Medulla oblongata (tissue), 1 donor: ENCODE data around the gene LGALS14.
A peak's percentile ranks its signal among the peaks of the same experiment; 100 is the strongest.
"Not testable (repeated sequence)": the region's sequence is repeated elsewhere in the genome, so short reads cannot be mapped to it uniquely, and the experiment has no call there.

Experiments used
- DNase-seq: peaks from one replicate; pipeline ENCODE4 v3.0.0-alpha.2; 2015; ENCODE audit errors: extremely low spot score

Gene LGALS14, protein sequence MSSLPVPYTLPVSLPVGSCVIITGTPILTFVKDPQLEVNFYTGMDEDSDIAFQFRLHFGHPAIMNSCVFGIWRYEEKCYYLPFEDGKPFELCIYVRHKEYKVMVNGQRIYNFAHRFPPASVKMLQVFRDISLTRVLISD

DNA sequence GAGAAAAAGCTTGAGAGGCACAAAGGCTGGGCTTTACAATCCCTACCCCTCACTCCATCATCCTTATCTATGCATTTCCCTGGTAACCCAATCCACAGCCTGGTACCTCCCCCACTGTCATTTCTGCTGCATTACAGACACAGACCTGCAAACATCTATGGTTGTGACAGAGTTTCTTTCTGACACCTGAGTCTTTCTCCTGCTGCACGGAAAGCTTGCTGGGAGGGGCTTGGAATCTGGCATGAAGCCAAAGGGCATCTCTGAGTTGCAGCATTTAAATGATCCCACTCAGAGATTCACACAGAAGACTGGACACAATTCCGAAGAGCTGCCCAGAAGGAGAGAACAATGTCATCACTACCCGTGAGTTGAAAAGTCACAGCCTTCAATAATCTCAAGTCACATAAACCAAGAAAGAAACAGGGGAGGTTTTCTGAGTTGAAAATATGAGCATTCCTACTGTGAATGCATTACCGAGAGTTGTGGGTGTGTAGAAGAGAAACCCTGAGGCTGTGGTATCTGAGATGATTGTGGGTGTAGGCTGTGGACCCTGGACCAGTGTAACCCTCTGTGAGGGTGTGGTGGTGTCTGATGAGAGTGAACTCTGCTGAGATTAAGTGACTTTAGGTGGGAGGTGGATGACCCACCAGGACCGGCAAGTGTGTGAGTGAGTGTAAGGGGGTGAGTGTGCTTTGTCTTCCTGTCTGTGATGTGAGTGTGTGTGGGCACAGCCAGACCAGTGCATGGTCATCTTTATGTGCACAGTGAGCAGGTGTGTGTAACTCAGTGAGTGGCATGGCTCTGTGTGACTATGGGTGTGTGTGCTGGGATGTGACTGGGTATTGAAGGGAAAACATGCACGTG, at the start of gene LGALS14:
Gene LGALS14 (plus strand): TSS at position 301 of the 864 bp plus-strand sequence. CDS start 48 bp downstream, at position 349.
- DNase-seq = no peak

DNA sequence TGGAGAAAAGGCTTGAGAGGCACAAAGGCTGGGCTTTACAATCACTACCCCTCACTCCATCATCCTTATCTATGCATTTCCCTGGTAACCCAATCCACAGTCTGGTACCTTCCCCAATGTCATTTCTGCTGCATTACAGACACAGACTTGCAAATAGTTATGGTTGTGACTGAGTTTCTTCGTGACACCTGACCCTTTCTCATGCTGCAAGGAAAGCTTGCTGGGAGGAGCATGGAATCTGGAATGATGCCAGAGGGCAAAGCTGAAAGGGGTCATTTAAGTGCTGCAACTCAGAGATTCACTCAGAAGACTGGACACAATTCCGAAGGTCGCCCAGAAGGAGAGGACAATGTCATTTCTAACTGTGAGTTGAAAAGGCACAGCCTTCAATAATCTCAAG, 48.7 kb upstream of the LGALS14 start, which contains the start of gene LGALS16:
Gene LGALS16 (plus strand): TSS at position 301 of the 400 bp plus-strand sequence. CDS start 49 bp downstream, at position 350.
- no peak for DNase-seq

DNA sequence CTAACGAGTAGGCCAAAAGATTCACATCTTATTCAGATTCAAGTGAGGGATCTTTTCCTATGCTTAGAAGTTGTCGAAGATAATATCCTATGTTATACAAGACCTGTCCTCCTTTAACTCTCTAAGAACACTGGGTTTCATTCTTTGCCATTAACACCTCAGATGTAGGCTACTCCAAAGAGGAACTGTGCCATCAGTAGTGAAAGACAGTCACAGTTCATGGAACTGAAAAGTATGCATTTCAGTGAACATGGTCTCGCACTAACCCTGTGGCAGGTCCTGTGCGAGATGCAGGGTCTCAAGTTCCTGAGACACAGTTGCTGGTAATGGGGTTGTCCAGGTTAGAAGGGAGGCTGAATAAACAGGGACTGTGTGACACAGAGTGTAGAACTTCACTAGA, 44.5 kb upstream of the LGALS14 start:
- no peak for DNase-seq

DNA sequence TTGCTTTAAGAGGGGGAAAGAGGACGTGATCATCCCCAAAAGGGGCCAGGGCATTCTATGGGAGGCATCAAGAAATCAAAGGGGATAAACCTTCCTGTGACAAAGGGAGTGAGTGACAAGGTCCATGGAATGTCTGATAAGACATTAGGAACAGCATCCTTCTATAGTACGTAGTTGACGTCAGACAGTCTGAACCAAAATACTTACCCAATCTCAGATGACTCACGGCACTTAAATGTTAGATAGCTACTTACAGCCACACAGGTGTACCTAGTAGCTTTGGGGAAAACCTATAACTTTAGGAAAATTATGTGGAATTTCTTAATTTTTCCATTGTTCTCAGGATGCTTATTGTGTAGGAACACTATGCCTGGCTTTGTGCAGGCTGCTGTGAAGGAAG, 43.6 kb upstream of the LGALS14 start:
- DNase-seq = no peak

DNA sequence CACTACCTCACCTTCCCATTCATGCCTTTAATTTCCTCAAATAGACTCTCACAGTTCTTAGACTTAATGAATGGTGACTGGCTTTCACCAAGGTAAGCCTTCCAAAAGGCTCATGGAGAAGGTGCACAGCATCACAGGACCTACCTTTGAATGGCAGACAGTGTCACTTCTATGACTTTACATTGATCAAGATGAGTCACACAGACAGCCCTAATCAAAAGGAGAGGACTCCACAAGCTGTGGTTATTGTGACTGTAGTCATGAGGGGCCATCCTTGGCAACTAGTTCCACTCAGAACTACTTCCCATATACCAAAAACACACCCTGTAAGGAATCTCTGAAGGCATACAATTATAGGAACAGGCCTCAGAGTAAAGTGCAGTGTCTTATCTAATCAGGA, 42.7 kb upstream of the LGALS14 start:
- no peak for DNase-seq

DNA sequence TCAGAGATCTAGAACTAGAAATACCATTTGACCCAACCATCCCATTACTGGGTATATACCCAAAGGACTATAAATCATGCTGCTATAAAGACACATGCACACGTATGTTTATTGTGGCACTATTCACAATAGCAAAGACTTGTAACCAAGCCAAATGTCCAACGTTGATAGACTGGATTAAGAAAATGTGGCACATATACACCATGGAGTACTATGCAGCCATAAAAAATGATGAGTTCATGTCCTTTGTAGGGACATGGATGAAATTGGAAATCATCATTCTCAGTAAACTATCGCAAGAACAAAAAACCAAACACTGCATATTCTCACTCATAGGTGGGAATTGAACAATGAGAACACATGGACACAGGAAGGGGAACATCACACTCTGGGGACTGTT, 34.4 kb upstream of the LGALS14 start:
- not testable (repeated sequence) for DNase-seq

DNA sequence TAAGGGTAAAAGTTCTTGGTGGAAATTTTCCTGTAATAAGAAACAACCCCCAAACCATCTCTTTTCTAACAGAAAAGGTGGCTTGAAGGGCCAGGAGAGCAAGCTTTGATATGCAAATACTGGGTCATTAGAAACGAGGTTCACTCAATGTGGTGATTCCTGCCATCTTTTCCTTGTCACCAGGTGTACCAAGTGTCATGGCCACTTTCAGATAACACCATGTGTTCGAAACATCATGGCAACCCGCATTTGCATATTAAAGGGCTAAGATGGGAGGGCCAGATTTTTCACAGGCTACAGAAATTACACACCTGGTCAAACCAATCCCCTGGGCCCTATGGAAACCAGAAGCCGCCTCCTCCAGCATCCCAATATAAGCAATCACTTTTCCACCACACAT, 33.3 kb upstream of the LGALS14 start:
- no peak for DNase-seq

DNA sequence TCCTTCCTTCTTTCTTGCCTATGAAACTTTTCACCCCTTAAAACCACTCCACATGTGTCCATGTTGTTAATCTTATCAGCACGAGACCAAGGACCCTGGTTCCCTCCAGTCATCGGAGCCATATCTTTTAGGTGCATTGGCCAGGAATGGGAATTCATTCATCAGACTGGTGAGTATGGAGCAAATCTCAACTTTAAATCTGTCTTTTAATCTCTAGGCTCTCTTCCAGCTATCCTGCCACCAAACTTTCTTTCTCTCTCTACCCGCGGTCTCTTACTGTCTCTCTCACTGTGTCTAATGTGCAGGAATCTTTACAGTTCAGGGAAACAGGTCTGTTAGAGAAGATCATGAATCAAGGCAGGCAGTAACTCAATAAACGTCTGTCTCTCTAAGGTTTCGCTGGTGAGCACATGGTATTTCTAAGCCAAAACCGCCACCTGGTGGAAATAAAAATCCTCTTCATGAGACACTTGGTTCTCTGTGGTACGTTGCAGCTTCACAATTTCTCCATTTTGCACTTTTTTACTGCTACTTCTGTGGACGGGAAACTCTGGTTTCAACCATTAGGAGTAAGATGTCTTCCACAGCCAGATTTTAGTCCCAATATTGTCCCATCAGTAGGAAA, 32.4 kb upstream of the LGALS14 start:
- peak; percentile 88 for DNase-seq

DNA sequence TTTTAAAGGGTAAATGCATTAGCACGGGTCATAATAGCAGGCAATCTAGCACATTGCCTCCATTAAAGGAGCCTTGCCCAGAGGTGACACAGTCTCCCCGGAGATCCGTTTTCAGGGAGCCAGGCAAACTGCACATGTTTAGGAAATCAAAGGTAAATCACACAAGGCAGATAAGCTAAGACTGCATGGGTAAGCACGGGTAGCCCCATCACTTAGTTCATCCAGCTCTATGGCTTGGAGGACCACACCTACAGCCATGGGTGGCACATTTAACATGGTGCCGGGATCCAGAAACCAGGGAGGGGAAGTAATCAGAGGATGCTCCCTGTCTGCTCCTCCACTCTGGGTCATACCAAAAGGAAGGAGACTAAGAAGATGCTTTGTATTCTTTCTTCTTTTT, 31.8 kb upstream of the LGALS14 start:
- DNase-seq = no peak

DNA sequence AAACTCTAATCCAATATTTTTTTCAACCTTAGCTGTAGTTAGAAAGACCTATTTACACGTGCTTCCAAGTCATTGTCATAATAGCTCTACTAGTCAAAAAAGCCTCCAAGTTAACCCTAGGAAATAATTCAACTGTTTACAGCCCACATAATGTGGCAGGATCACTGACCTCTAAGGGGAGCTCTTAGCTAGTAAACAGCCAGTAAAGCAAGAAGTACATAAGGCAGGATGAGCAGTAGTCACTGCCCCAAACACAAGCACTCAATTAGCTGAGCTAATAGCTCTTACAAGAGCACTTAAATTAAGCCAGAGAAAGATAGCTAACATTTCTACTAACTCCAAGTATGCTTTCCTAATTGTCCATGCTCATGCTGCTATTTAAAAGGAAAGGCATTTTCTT, 30.4 kb upstream of the LGALS14 start:
- not testable (repeated sequence) for DNase-seq

DNA sequence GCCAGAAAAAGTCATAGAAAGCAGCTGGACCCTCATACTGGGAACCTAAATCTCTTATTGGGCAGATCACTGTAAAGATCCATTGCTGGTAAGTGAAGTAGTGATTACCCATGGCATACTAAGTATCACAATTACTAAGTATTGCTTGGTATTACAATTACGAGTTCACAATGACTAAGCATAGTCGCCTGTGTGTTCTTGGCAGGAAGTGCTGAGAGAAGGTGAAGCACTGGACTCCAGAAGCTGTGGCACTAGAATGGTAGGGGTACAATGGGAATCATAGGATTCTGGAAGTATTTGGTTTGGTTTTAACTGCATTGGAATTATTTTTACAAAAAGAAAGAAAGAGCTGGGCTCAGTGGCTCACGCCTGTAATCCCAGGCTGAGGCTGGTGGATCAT, 28.3 kb upstream of the LGALS14 start:
- DNase-seq = no peak

DNA sequence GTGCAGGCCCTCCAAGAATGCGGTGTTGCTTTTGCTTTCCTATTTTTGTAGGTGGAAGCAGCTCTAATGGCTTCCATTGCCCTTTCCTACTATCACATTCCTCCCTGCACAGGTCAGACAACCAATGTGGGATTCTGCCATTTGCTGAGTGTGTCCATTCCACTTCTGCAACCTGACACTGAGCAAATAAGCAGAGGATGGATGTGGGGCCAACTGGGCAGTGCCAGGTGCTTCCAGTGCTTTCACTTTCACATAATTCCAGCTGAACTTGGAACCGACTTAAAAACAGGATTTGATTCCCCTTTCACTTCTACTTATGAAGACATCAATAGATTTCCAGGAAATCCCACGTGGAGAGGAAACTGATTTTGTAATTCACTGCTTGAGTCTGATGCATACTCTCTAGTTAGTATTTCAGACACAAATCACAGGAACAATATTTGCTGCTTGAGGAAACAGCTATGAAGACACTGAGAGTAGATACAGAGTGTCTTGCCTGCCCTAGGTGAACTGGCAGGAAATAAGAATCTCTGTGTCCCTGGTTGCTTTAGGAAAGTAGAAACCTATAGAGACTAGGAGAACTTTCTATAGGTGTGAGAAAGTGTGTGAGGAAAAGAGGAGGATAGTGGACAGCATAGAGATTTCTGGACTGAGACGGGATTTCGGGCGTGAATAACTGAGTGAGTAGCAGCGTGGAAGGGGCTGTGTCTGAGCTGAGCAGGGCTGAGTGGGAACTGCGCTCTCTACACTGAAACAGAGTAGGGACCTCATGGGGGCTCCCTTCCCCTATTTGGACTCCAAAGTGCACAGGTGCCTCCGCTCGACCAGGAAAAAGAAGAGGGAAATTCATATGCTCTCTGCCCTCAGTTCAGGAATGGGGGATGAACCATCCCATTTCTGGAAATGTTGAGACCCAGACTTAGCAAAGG, 26.1 kb upstream of the LGALS14 start:
- no peak for DNase-seq

DNA sequence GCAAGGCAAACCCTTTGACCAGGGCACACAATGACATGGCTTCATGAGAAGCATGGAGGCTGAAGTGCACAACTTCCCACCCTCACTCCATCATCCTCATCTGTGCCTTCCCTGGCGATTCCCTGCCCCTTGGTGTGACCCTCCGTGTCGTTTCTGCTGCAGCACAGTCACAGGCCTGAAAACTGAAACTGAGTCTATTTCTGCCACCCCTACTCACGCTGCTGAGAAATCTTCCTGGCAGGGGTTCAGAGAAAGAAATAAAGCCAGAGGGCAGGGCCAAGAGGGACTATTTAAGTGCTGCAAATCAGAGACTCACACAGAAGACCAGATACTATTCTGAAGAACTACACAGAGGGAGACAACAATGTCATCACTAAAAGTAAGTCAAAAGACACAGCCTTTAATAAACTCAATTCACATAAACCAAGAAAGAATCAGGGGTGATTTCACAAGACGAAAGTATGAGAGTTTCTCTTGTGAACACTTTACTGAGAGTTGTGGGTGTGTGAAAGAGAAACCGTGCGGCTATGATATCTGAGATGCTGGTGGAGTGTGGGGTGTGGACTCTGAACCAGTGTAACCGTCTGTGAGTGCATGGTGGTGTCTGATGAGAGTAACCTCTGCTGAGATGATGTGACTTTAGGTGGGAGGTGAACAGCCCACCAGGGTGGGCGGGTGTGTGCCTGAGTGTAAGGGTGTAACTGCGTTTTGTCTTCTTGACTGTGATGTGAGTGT, 25.1 kb upstream of the LGALS14 start:
- DNase-seq = peak; percentile 6

DNA sequence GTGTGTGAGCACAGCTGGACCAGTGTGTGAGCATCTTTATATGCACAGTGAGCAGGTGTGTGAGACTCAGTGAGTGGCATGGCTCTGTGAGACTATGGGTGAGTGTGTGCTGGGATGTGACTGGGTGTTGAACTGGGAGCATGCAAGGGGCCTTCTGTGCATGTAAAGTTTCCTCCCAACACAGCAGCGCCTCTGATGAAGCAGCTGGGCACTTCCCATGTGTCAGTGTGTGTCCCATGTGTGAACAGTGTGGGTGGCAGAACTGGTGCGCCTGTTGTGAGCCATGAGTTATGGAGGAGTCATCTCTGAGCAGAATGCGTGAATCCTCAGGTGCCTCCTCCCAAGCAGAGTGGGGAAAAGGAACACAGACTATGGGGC, 24.5 kb upstream of the LGALS14 start:
- no peak for DNase-seq

DNA sequence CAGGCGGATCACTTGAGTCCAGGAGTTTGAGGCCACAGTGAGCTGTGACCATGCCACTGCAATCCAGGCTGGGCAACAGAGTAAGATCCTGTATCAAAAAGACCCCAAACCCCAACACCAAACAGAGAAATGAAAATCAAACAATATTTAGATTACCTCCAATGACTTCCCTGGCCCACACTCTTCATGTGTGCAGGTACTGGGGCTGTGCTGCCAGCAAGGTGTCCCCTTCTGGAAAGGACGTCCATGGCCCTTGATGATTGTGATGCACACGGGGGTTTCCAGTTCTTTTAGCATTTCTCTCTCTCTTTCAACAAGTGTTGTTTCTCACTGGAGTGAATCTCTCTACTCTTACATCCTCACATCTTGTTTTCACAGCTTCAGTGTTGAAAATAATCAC, 23.7 kb upstream of the LGALS14 start:
- DNase-seq = no peak

DNA sequence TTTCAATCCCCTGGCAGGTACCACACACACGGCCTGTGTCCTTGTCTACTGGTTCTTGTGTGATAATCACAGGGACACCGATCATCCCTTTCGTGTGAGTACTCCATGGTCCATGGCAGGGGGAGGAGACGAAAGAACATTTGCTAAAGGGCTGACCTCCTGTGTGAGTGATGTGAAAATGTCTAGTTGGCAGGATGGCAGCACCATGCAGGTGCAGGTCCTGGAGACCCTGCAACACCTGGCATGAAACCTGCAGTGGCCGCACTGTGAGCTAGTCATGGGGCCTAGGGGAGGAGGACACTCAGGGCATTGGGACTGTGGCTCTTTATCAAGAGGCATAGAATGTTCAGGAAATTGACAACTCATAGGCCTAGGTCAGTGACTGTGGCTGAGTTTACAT, 22.9 kb upstream of the LGALS14 start:
- no peak for DNase-seq

DNA sequence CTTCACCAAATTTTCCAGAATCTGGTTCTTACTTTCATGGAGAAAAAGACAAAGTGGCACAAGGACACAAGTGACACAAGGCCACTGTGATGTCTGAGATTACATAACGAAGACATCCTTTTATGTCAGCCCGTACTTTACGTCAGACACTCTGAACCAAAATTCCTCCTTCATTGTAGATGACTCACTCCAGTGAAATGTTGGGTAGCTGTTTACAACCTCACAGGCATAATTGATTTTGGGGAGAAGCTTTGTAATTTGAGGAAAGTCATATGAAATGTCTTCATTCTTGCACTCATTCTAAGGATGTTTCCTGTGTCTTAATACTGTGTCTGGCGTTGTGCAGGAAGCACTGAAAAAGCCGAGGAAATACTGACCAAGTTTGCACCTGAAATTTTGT, 20.0 kb upstream of the LGALS14 start:
- no peak for DNase-seq

DNA sequence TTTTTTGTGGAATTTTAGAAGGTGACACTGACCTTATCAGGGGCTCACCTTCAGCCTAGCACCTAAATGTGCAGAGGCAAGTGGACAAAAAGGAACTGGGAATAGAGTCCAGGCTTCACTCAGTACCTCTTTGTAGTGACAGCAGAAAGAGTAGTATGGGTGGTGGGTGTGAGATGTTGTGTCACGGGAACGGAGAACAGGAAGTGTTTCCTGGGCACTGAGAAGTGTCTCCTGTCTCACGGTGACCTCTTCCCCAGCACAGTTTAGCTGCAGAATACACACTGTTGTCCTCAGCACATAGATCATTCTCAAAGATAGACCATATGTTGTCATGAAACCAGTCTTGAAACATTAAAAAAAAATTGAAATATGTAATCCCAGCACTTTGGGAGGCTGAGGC, 17.5 kb upstream of the LGALS14 start:
- no peak for DNase-seq

DNA sequence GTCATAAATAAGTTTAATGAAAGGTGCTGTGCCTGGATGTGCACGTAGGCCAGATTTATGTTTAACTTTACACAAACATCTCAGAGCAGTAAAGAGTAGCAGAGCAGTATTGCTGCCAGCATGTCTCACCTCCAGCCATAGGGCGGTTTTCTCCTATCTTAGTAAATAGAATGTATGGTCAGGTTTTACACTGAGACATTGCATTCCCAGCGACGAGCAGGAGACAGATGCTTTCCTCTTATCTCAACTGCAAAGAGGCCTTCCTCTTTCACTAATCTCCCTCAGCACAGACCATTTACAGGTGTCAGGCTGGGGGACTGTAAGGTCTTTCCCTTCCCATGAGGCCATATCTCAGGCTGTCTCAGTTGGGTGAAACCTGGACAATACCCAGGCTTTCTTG, 15.6 kb upstream of the LGALS14 start:
- not testable (repeated sequence) for DNase-seq

DNA sequence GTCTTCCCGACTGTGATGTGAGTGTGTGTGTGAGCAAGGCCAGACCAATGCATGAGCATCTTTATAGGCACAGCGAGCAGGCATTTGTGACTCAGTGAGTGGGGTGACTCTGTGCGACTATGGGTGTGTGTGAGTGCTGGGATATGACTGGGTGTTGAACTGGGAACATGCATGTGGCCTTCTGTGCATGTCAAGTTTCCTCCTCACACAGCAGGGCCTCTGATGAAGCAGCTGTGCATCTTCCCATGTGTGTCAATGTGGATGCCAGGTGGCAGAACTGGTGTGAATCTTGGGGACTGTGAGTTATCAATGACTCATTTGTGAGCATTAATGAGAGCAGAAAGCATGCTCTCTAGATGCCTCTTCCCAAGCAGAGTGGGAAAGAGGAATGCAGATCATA, 12.1 kb upstream of the LGALS14 start:
- no peak for DNase-seq

DNA sequence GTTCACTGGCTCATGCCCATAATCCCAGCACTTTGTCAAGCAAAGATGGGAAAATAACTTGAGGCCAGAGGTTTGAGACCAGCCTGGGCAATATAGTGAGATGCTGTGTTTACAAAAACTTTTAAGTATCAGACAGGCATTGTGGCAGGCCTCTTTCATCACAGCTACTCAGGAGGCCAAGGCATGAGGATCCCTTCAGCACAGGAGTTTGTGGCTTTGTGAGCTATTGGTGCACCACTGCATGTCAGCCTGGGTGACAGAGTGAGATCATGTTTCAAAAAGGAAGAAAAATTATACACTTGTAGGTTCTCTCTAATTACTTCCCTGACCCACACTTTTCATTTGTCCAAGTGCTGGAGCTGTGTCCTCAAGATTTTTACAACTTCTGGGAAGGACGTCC, 11.5 kb upstream of the LGALS14 start:
- DNase-seq = no peak
